Sigmoid colon (tissue), 7 donors: ENCODE data around the gene SDCBP2. TPM values are rescaled to one million over a fixed set of nuclear protein-coding genes. Genes with fewer than 3 reads are reported as not detected.

Source experiments
- DNase-seq: peaks from one replicate; pipeline ENCODE4 v3.0.0-alpha.2; 2019
- H3K27ac ChIP-seq, 4 donors: fragments of 200-600 bp; sonication (generic); one replicate each; pipeline ENCODE4 v1.5.1; 2016 to 2019; ENCODE audit warnings: mild to moderate bottlenecking in 1 of 4
- H3K27me3 ChIP-seq, 3 donors: fragments of 200-600 bp; sonication (generic); one replicate each; pipeline ENCODE4 v1.5.1; 2019; ENCODE audit warnings: mild to moderate bottlenecking in 1 of 3
- H3K36me3 ChIP-seq, 4 donors: fragments of 200-600 bp; sonication (generic); one replicate each; pipeline ENCODE4 v1.5.1; 2016 to 2019
- H3K4me1 ChIP-seq, 4 donors: fragments of 200-600 bp; sonication (generic); one replicate each; pipeline ENCODE4 v1.5.1; 2017 to 2019
- H3K4me3 ChIP-seq, 4 donors: fragments of 200-600 bp; sonication (generic); one replicate each; pipeline ENCODE4 v1.5.1; 2017 to 2019; ENCODE audit warnings: mild to moderate bottlenecking in 2 of 4, moderate library complexity in 1 of 4
- H3K9me3 ChIP-seq, 4 donors: fragments of 200-600 bp in 3 of 4; sonication (generic) in 3 of 4; one replicate each; pipeline versions ENCODE4 v1.5.1 to v1.6.1; 2013 to 2019
- CTCF ChIP-seq, 4 experiments: fragments of 450-650 bp in 3 of 4; fragments of 200-600 bp in 1 of 4; IDR thresholded peaks; one replicate each; pipeline ENCODE4 v1.5.1; 2016 to 2019; ENCODE audit warnings: antibody characterized with exemption in 4 of 4, mild to moderate bottlenecking in 3 of 4, moderate library complexity in 2 of 4
- EP300 ChIP-seq, 4 donors: sonication (generic); formaldehyde crosslinking; IDR thresholded peaks; one replicate each; pipeline ENCODE4 v1.6.1; 2017; ENCODE audit warnings: antibody characterized with exemption in 4 of 4
- POLR2A ChIP-seq, 2 donors: fragments of 450-650 bp; IDR thresholded peaks; one replicate each; pipeline ENCODE4 v1.6.1; 2016; ENCODE audit warnings: antibody characterized with exemption in 2 of 2, mild to moderate bottlenecking in 2 of 2, moderate library complexity in 2 of 2
- POLR2AphosphoS5 ChIP-seq, 4 donors: sonication (generic); formaldehyde crosslinking; IDR thresholded peaks; one replicate each; pipeline ENCODE4 v1.6.1; 2017; ENCODE audit warnings: antibody characterized with exemption in 4 of 4
- WGBS, 2 donors: extraction: QIAGEN DNeasy Blood & Tissue Kit; methylation state at CpG; one replicate each; pipeline ENCODE4 v1.1.7; 2013; 5-methylcytosine and 5-hydroxymethylcytosine counted together
- intact Hi-C: fragments of 100-400 bp; cut with DNase I; formaldehyde crosslinking; loops from one replicate; pipeline ENCODE4 v1.15.1; 2023
- polyA plus RNA-seq, 3 donors: library from polyadenylated mRNA; stranded (reverse); fragments of 200-250 nt; gene quantifications; one replicate each; pipeline ENCODE4 v1.2.3, GENCODE V29; 2013
- total RNA-seq, 4 donors: library from RNA; depleted of rRNA; stranded (reverse); fragments of >200 nt; gene quantifications; one replicate each; pipeline ENCODE4 v1.1.0, GENCODE V29; 2016
- donor health status: healthy with polysubstance abuse.
- donor health status: Bipolar disorder and iron deficiency.
- donor health status: healthy.

Gene SDCBP2
- total and polyA plus RNA-seq, 7 donors = 1.1 to 724 (median 3.6) TPM

- Histone ChIP-seq H3K27ac (no peak overlapping the region), H3K9me3 (no peaks in the 10 kb centered on the region), H3K4me3 (no peak overlapping the region), H3K36me3 (no peaks in the 10 kb centered on the region), H3K27me3 (no peaks in the 10 kb centered on the region), H3K4me1 (peaks cover 0 to 12% (median 8%) of the 10 kb centered on the region in 4 donors)
- intact Hi-C loops = no loop called here
- DNase-seq = no peak
- 95 to 97% methylated on average over 6 of the region's 6 CpGs for WGBS, 2 donors
- TF ChIP-seq POLR2A (IDR thresholded peaks at IDR 0.05) = no peak
- TF ChIP-seq POLR2AphosphoS5 (IDR thresholded peaks at IDR 0.05) = no peak
- no peak for TF ChIP-seq EP300 (IDR thresholded peaks at IDR 0.05)
- no peak for TF ChIP-seq CTCF (IDR thresholded peaks at IDR 0.05)
Observed at GRCh38 chr20:1320016-1320415, 8.9 kb downstream of the SDCBP2 start.

GRCh38 chr20:1319462-1319861 lies 9.5 kb downstream of the SDCBP2 start:
- intact Hi-C loops = loop anchor here (10.0 kb wide), 1 partner anchor 455 kb away; no protein-coding TSS in a partner anchor
- Histone ChIP-seq H3K4me1 (peaks cover 0 to 6% (median 3%) of the 10 kb centered on the region in 4 donors), H3K27me3 (no peaks in the 10 kb centered on the region), H3K4me3 (no peak overlapping the region), H3K9me3 (no peaks in the 10 kb centered on the region), H3K36me3 (no peaks in the 10 kb centered on the region), H3K27ac (no peak overlapping the region)
- TF ChIP-seq CTCF (IDR thresholded peaks at IDR 0.05) = no peak
- TF ChIP-seq EP300 (IDR thresholded peaks at IDR 0.05) = no peak
- TF ChIP-seq POLR2A (IDR thresholded peaks at IDR 0.05) = no peak
- TF ChIP-seq POLR2AphosphoS5 (IDR thresholded peaks at IDR 0.05) = no peak
- DNase-seq = no peak
- 84 to 96% methylated on average over 4 of the region's 4 CpGs for WGBS, 2 donors

GRCh38 chr20:1319051-1319450 lies 9.9 kb downstream of the SDCBP2 start:
- 85 to 89% methylated on average over 4 of the region's 4 CpGs for WGBS, 2 donors
- intact Hi-C loops = loop anchor here (10.0 kb wide), 1 partner anchor 456 kb away; no protein-coding TSS in a partner anchor

GRCh38 chr20:1317545-1318255 lies 11.2 kb downstream of the SDCBP2 start:
- H3K9me3 ChIP-seq = no peaks in the 10 kb centered on the region
- no peaks in the 10 kb centered on the region for H3K36me3 ChIP-seq
- intact Hi-C loops = loop anchor here (10.0 kb wide), 1 partner anchor 457 kb away; no protein-coding TSS in a partner anchor
- no peak overlapping the region for H3K4me3 ChIP-seq
- H3K27me3 ChIP-seq = no peaks in the 10 kb centered on the region
- TF ChIP-seq EP300 (IDR thresholded peaks at IDR 0.05) = no peak
- no peak for TF ChIP-seq CTCF (IDR thresholded peaks at IDR 0.05)
- no peak for TF ChIP-seq POLR2A (IDR thresholded peaks at IDR 0.05)
- no peak for TF ChIP-seq POLR2AphosphoS5 (IDR thresholded peaks at IDR 0.05)
- peaks cover 0 to 10% (median 8%) of the 10 kb centered on the region in 4 donors for H3K4me1 ChIP-seq
- WGBS, 2 donors = 53 to 57% methylated on average over 12 of the region's 12 CpGs
- no peak for DNase-seq
- H3K27ac ChIP-seq = no peak overlapping the region

More at GRCh38 chr20:1319051-1319450, 9.9 kb downstream of the SDCBP2 start:
- Histone ChIP-seq H3K27me3 (no peaks in the 10 kb centered on the region), H3K4me3 (no peak overlapping the region), H3K9me3 (no peaks in the 10 kb centered on the region), H3K27ac (no peak overlapping the region), H3K4me1 (peaks cover 0 to 4% (median 0%) of the 10 kb centered on the region in 4 donors), H3K36me3 (no peaks in the 10 kb centered on the region)
- DNase-seq = no peak
- TF ChIP-seq EP300 (IDR thresholded peaks at IDR 0.05) = no peak
- no peak for TF ChIP-seq POLR2A (IDR thresholded peaks at IDR 0.05)
- no peak for TF ChIP-seq CTCF (IDR thresholded peaks at IDR 0.05)
- no peak for TF ChIP-seq POLR2AphosphoS5 (IDR thresholded peaks at IDR 0.05)
